ENCODE results near the gene CADM1.

CADM1 gene

GRCh38 chr11:115267238-115267781 is 236.9 kb downstream of the CADM1 start:
- Histone ChIP-seq H3K4me2 (peak overlapping the region; percentile 98), H3K9ac (peak overlapping the region; percentile 75), H3K4me1 (ENCODE audit: low read depth, poor library complexity, severe bottlenecking) (peaks cover 96% of the 10 kb centered on the region), H2AFZ (ENCODE audit: low read depth) (no peak overlapping the region), H3K4me3 (IDR thresholded peaks at IDR 0.05; ENCODE audit: insufficient read depth, low read depth, low read length) (no peak overlapping the region), H3K27me3 (ENCODE audit: insufficient read depth, low read depth) (no peaks in the 10 kb centered on the region), H3K79me2 (ENCODE audit: insufficient read depth, low read depth) (peaks cover 42% of the 10 kb centered on the region), H3K36me3 (ENCODE audit: insufficient read depth) (no peaks in the 10 kb centered on the region), H4K20me1 (ENCODE audit: insufficient read depth) (no peaks in the 10 kb centered on the region), H3K27ac (peak overlapping the region; percentile 99)
- TF ChIP-seq CTCF (conservative IDR thresholded peaks at IDR 0.05; ENCODE audit: low read depth, low read length), result no peak

GRCh38 chr11:115266066-115266639 is 238.1 kb downstream of the CADM1 start:
- Histone ChIP-seq H3K27me3 (ENCODE audit: insufficient read depth, low read depth) (no peaks in the 10 kb centered on the region), H3K4me3 (IDR thresholded peaks at IDR 0.05; ENCODE audit: insufficient read depth, low read depth, low read length) (no peak overlapping the region), H3K27ac (peak overlapping the region; percentile 99), H3K4me2 (peak overlapping the region; percentile 98), H3K79me2 (ENCODE audit: insufficient read depth, low read depth) (peaks cover 52% of the 10 kb centered on the region), H4K20me1 (ENCODE audit: insufficient read depth) (no peaks in the 10 kb centered on the region), H2AFZ (ENCODE audit: low read depth) (no peak overlapping the region), H3K36me3 (ENCODE audit: insufficient read depth) (no peaks in the 10 kb centered on the region), H3K9ac (peak overlapping the region; percentile 75; the same call in 1 of the 2 replicates), H3K4me1 (ENCODE audit: low read depth, poor library complexity, severe bottlenecking) (peaks cover 96% of the 10 kb centered on the region)
- TF ChIP-seq CTCF (conservative IDR thresholded peaks at IDR 0.05; ENCODE audit: low read depth, low read length), result no peak

GRCh38 chr11:115263799-115264656 is 240.2 kb downstream of the CADM1 start:
- peaks cover 35% of the 10 kb centered on the region for H3K79me2 ChIP-seq (ENCODE audit: insufficient read depth, low read depth)
- H3K36me3 ChIP-seq (ENCODE audit: insufficient read depth), result no peaks in the 10 kb centered on the region
- H3K4me3 ChIP-seq (IDR thresholded peaks at IDR 0.05; ENCODE audit: insufficient read depth, low read depth, low read length), result no peak overlapping the region
- H4K20me1 ChIP-seq (ENCODE audit: insufficient read depth), result no peaks in the 10 kb centered on the region
- peak overlapping the region; percentile 99 for H3K27ac ChIP-seq
- no peak overlapping the region for H2AFZ ChIP-seq (ENCODE audit: low read depth)
- H3K9ac ChIP-seq, result peak overlapping the region; percentile 73
- peak overlapping the region; percentile 98 for H3K4me2 ChIP-seq
- no peak for TF ChIP-seq CTCF (conservative IDR thresholded peaks at IDR 0.05; ENCODE audit: low read depth, low read length)
- H3K27me3 ChIP-seq (ENCODE audit: insufficient read depth, low read depth), result no peaks in the 10 kb centered on the region
- peaks cover 89% of the 10 kb centered on the region for H3K4me1 ChIP-seq (ENCODE audit: low read depth, poor library complexity, severe bottlenecking)

GRCh38 chr11:115258216-115258615 is 246.0 kb downstream of the CADM1 start:
- Histone ChIP-seq H4K20me1 (ENCODE audit: insufficient read depth) (no peaks in the 10 kb centered on the region), H3K79me2 (ENCODE audit: insufficient read depth, low read depth) (peaks cover 32% of the 10 kb centered on the region; the same call in 1 of the 2 replicates), H3K27me3 (ENCODE audit: insufficient read depth, low read depth) (no peaks in the 10 kb centered on the region), H2AFZ (ENCODE audit: low read depth) (no peak overlapping the region), H3K36me3 (ENCODE audit: insufficient read depth) (no peaks in the 10 kb centered on the region), H3K9ac (no peak overlapping the region; the same call in 1 of the 2 replicates), H3K27ac (peak overlapping the region; percentile 82; the same call in 1 of the 2 replicates), H3K4me1 (ENCODE audit: low read depth, poor library complexity, severe bottlenecking) (peaks cover 76% of the 10 kb centered on the region), H3K4me3 (IDR thresholded peaks at IDR 0.05; ENCODE audit: insufficient read depth, low read depth, low read length) (no peak overlapping the region), H3K4me2 (peak overlapping the region; percentile 59)
- TF ChIP-seq CTCF (conservative IDR thresholded peaks at IDR 0.05; ENCODE audit: low read depth, low read length), result no peak
